ENCODE measurements around the gene CRACDL.

Gene CRACDL

DNA sequence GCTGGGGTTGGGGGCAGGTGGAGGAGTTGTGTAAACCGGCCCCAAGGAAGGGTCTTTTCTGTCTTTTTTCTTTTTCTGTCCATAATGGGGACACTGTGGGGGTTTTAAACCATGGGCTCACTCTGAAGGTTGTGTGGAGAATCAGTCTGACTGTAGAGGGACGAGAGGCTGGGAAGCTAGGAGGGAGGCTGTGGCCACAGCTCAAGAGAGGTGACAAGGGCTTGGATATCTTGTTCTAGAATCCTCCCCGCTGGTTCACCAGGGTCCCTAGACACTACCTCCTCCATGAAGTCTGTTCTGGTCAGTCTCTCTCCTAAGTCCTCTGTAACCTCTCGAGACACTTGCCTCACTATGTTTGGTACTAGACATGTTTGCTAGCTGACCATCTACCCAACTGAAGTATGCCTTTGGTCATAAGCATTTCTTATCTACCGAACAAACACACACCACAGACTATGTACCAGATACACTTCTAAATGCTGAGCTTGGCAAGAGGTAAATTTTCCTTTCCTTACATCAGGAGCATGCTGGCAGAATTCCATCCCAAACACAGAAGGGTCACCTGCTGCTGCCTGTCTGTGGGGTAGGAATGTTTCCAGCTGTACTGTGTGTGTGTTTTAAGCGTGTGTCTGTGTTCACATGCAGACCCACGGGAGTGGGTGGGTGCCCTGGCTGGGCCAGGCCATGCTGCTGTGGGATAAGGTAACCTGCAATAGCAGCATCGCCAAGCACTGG, 135.5 kb downstream of the CRACDL start:
- FAIRE-seq, result no peak

DNA sequence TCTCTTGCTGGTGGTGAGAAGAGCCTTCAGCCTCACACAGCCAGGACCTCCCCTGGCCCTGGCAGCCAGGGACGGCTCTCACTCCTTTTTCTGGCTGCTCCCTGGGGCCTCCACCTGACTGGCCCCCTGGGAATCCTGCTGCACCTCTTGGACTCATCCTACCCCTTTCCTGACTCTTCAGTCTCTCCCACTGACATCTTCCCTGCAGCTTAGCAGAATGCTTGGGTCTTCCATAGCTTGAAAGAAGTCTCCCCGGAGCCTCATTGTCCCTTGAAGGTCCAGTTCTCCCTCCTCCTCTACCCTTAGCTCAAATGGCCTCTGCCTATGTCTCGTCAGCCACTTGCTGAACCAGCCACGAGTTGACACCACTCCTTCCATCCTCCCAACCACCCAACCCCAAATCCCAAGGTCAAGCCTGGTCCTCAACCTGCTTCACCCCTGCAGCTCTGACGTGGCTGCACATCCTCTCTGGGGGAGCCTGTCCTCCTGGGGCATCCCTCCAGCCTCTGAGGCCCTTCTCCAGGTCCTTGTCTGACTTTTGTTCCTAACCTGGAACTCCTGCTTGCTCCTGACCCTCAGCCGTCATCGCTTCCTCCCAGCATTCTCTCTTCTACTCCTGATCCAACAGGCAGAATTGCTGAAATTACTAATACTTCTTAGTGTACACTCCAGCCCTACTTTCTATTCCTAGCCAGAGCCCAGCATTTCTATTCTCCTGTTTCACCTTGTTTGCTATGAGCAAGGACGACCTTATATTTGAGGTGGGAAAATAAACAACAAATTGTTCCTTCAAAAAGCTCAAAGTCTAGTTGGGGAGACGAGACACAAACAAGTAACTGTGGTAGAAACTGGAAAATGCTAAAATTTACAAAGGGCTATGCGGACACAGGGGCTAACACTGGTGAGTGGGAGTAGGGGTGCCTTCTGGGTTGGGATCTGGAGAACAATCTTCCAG, 136.4 kb downstream of the CRACDL start:
- no peak for FAIRE-seq

DNA sequence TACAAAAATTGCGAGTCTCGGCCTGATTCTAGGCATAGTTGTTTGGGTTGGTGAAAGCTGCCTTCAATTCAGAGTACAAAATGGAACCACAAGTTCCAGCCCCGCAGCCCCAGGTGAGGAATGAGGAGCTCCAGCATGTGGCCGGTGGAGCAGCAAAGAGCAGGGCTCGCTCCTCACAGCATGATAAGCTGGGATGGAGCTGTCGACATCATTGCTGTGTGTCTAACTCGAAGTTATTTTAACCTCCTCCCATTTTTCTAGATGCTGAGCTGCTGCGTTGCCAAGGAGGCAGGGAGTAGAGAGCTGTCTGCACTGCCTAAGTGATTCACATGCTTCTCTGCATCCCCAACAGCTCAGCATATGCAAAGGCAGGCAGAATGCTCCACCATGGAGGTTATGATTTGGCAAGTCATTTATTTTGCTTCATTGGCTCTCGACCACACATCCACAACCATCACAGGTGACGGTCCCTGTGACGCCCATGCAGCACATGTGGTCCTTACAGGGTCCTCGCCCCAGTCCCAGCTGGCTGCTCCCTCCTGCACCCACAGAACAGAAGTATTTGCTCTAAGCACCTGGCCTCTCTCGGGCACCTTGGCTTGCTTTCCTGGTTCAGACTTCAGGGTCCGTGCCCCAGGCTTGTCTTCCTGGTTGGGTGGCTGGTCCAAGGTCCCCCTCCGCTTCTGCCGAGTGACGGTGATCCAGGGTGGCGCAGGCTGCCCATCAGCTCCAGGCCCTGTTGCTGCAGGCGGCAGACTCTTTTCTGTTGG, 139.1 kb downstream of the CRACDL start:
- no peak for FAIRE-seq

DNA sequence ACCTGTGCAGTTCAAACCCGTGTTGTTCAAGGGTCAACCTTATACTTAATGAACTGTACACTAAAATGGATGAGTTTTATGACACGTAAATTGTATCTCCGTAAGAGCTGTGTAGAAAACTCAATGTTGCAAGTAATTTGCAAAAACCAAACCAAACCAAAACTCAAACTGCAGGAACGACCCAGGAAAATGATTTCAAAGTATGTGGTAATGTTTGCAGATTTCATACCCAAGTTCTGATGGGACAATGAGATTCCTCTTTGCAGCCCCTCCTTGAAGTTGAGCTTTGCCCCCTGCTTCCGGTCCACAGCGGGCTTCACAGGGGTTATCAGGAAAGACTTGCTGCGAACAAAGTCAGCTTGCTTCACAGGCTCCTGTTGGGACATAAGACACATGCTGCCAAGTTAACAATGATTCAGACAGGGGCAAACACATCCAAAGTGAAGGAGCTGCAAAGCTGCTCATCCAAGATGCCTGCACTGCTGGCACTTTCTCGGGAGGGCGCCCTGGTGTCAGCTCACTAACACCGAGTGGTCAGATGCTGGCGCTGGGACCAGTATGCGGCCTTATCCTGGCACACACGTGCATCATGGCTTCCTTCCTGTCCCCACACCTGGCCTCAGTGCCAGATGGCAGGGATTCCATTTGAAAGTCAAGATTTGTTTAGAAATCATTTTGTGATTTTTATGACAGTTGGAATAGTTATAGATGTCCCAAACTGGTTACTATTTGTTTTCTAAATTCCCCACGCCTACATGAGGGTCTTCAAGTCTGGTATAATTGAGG, 139.9 kb downstream of the CRACDL start:
- no peak for FAIRE-seq

DNA sequence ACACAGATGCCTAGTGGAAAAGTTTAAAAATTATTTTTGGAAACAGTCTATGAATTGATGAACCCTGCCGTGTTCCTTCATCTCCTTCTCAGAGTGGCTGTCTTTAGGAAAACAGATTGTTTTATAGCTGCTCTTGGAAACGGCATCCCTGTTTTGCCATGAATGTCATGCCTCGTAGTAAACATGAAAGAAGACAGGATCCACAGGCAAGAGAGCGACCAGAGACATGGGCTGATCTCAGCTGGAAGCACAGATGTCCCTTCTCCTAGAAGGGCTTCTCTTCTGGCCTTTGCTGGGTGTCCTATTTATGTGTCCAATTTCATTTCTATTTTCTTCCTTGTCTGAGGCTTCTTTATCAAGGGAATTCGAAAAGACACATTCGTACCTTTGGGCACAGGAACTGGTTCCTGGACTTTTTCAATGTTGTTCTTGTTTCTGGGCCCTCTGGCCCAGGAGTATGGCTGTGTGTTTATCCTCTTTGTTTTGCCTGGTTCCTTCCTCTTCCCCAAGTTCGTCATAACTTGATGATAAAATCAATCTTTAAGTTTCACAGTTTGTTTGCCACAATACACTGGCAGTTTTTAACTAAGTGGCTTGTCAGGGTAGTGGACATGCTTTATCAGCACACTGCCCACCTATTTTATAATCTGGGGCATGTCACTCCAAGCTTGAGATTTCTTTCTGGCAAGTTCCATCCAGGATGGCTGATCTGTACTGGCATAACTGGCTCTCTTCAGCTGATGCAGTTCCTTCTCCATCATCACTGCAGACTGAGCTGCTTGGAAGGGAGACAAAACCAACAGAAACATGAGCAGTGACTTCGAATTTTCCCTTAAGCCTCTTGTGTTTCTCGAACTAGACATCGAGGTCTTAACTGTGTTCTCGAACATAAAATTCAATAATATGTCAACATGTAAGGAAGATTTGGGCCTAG, 141.9 kb downstream of the CRACDL start:
- no peak for FAIRE-seq

DNA sequence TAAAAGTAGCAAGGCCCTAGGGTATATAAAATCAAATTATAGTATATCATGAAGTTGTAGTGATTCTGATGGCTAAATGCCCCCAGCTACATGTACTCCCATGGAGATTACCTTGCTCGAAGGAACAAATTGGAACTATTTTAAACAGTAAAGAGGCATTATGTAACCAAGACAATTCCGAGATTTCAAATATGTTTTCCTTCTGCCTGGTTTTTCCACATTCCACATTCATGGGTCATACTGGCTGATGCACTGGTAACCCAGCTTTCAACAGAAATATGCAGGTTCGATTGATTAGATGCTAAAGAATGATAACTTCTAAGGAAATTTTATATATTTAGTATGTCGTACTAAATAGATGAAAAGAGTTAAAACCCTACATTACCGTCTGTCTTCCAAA, 142.8 kb downstream of the CRACDL start:
- no peak for FAIRE-seq

DNA sequence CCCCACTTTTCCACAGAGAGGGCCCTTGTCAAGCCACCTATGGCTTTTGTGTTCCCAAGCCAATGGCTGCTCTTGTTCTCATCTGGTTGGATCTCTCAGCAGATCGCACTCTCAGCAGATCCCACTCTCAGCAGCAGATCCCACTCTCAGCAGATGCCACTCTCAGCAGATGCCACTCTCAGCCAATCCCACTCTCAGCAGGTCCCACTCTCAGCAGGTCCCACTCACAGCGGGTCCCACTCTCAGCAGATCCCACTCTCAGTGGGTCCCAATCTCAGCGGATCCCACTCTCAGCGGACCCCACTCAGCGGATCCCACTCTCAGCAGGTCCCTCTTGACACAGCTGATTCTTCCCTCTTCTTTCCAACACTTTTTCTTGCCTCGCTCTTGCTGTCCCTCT, 145.8 kb downstream of the CRACDL start:
- FAIRE-seq, result no peak

DNA sequence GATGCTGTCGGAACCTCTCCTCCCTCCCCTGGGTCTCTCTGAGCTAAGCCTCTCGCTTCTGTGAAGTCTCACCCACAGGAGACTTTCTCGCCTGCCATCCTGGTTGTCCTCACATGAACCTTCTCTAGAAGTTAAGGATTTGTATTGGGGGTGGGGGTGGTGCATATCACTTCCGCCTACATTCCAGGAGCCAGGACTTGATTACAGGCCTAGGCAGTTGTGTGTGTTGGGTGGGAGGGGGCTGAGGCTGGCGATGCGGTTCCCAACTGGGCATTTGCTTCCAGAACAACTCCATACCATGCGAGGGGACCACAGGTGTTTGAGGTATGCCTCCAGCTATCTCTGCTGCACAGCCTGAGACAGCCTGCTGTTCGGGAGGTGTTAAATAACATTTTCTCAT, 148.3 kb downstream of the CRACDL start:
- FAIRE-seq, result no peak

DNA sequence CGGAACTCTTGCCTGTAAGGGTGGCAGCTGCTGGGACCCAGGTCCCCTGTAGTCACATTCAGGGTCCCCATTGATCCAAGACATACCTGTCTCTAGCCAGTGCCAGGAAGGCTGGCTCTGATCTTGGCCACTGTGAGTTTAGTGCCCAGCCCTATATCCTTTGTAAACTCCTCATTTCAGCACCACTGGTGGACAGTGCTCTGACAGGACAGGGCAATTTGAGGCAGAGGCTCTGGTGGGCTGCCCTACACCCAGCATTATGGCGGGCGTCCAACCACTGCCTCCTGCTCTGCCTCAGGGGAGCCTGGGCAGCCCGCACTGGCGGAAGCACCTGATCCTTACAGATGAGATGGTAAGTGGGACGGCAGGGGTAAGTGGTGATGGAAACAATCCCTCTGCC, 149.8 kb downstream of the CRACDL start:
- FAIRE-seq, result no peak

DNA sequence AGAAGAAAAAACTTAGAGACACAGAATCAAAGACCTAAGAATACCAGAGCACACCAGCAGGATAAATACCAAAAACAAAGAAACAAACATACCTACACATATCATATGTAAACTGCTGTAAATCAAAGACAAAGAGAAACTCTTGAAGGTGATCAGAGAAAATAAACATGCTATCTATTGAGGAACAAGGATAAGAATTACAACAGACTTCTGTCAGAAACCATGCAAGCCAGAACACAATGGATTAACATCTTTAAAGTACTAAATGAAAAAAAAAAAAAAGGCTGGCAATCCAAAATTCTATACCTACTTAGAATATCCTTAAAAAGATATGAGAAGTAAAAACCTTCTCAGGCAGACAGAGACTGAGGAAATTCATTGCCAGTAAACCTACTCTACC, 153.5 kb downstream of the CRACDL start:
- no peak for FAIRE-seq

DNA sequence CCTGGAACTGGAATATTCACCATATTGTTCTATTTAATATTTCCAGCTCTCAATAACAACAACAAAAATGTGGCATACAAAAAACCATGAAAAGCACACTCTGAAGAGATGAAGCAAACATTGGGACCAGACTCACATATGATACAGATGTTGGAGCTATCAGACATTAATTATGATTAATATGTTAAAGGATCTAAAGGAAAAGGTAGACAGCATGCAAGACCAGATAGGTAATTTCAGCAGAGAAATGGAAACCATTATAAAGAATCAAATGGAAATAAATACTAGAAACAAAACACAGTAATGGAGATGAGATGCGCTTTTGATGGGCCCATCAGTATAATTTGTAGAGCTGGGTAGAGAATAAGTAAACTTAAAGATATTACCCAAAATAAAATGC, 154.2 kb downstream of the CRACDL start:
- no peak for FAIRE-seq

DNA sequence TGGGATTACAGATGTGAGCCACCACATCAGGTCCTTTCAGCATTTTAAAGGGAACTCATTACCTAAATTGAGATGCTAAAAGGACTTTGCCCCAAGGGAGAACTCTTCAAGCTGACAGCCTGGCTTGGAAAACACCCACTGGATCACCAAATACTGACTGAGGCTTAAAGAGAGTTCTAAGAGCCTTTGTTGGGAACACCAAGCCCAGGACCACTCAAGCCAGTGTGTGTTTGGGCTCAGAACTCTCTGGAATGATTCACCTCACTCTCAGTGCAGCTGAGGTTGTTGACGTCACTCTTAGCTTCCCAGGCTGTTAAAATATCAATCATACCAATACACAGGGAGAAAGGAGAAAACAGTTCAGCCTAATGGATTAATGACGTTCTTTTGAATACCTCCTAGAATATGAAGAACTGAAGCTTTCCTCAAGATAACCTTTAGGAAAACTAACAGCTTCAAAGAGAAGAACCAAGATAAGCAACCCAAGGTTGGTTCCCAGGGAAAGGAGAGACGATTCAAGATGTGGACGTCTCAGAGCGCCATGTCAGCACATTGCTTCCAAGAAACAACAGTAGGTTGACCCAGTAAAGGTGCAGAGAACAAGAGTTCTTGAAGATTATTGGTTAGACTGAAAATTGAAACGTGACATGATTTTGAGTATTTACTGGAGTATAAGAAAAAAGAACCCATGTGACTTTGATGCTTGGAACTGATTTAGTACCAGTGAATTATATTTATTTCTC, 157.1 kb downstream of the CRACDL start:
- no peak for FAIRE-seq

DNA sequence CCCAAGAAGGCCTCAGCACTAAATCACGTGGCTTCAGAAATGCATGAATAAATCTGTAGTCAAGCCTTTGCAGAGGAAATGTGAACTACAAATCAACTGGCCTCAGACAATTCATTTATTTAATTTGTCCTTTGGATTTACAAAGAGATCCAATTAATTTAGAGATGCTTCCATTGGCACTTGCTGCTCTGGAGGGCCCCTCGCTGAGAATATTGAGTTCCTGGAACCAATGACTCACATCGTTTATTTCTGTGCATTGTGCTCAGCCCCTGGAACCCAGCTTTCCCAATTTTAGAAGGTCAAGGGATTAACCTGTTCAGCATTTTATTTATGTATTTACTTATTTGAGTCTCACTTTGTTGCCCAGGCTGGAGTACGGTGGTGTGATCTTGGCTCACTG, 157.9 kb downstream of the CRACDL start:
- FAIRE-seq, result no peak

DNA sequence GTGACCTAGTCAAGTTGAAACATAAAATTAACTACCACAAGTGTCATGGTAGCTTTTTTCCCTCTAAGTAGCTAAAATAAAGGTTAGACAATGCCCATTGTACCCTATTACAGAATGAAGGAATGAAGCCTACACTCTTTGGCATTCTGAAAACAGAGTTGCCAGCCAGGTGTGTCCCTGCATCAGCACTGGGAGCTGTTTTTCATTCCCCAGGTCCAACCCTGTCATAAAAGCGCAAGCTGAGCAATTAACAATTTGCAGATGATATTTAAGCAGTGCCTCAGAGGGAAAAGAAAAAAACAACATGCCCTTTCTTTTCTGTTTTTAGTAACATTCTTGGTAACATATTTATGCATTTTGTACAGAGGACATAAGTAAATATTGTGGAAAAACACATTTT, 158.3 kb downstream of the CRACDL start:
- no peak for FAIRE-seq

DNA sequence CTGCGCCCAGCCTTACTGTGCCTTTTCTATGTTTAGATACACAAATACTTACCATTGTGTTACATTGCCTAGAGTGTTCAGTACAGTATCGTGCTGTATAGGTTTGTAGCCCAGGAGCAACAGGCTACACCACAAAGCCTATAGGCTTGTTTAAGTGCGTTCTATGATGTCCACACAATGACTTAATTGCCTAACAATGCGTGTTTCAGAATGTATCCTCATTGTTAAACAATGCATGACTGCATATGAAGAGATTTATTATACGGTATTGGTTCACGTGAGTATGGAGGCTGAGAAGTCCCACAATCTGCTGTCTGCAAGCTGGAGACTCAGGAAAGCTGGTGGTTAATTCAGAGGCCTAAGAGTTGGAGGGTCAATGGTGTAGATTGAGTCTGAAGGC, 158.9 kb downstream of the CRACDL start:
- no peak for FAIRE-seq

DNA sequence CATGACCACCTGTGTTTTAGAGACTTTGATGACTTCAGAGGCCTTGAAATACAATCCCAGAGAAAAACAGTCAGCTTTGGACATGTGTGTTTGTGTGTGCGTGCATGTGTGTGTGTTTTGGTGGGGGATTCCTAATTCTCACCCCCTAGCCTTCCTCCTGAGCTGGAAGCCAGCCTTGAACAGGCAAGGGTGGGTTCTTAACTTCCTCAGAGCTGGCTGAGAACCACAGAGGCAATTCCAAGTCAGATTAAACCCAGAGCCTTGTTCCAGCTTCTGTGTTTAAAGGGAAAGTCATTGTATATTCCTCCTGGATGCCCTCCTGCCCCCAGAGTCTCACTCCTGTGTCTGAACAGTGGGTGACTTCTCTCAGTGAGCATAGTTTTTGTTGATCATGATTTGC, 159.9 kb downstream of the CRACDL start:
- no peak for FAIRE-seq

DNA sequence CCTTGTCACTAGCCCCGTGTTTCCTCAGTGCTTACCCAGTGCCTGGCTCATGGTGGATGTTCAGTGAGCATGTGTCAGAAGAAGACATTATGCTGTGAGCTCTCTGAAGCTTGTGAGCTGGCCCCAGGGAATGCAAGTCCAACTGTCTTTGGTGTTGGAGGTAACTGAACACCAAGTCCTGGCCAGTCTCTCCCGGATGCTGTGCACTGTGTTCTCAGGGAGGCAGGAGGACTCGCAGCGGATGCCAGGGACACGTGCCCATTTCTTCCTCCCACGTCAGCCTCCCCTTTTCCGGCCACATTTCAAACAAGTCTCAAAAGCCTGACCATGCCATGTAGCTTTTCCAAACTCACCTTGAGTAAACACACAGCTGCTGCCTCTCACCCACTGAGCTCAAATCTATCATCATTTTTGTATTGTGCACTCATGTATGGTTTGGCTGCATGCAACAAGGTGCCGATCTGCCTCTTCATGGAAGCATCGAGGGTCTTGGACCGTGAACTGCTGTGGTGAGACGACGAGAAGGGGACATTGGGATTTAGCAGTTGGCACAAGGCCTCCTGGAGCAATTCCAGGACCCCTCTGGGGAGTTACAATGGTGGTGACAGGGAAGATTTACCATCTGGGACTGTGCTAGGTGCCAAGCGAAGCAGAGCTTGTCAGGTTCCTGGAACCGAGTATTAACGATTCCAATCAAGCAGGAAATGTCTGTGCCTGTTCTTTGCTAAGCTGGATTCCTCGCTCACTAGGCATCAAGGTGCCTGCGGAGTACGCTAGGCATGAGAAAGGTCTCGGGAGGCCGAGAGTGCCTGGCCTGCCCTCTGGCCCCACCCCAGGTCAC, 160.7 kb downstream of the CRACDL start:
- no peak for FAIRE-seq

DNA sequence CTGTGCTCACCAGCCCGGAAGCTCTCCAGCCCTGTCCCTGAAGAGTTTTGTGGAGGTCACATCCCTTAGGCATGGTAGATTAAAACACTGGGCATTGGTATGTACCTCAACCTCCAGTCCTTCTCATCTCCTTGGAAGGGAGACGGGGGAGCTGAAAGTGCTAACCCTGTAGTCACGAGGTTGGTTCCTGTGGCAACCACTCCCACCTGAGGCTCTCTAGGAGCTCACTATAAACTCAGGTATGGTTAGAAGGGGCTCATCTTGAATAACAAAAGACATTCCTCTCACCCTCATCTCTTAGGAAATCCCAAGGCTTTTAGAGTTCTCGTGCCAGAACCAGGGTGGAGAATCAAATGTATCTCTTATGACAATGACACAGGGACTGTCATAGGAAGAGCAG, 162.1 kb downstream of the CRACDL start:
- FAIRE-seq, result no peak

DNA sequence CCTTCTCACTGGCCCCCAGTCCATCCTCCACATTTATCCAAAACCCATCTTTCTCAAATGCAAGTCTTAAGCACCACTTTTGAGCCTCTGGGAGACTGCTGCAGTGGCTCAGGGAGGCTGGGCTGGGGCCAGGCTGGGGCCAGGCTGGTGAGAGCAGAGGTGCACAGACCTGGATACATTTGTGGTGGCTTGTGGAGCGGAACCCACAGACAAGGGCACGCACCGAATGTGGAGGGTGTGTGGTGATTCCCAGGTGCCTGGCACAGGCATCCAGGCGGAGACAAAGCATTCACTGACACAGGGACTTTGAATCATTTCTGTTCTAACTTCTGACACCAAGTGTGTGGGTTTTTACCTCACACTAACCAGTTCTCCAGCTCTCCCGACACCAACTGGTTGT, 162.9 kb downstream of the CRACDL start:
- no peak for FAIRE-seq

DNA sequence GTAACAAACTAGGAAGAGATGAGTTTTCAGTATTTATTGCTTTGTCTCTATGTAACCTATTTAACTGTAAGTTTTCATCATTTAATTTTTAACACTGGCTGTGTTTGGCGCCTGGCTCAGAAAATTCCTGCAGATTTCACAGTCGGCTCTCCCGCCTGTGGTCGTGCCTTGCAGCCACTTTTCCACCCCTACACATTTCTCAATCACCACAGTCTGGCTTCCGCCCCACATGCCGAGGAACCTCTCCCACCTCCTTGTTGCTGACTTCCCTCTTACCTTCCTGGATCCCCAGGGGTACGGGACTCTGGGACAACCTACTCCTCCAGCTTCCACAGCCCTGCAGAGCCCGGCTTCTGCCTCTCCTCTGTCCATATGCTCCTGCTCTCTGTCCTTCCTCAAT, 163.5 kb downstream of the CRACDL start:
- no peak for FAIRE-seq
